Endothelial cell (in vitro differentiated cells): ENCODE results near the gene KLK15. TPM values are rescaled to one million over a fixed set of nuclear protein-coding genes. Genes with fewer than 3 reads are reported as not detected.

Source experiments
- DNase-seq: peaks from one replicate; pipeline ENCODE4 v3.0.0; 2021; ENCODE audit warnings: low spot score
- H3K27ac Mint-ChIP-seq: one replicate; pipeline ENCODE4 v1.8.0; 2021; ENCODE audit warnings: mixed read lengths, inconsistent platforms; ENCODE audit not compliant: unreplicated experiment
- H3K27me3 Mint-ChIP-seq: one replicate; pipeline ENCODE4 v1.8.0; 2021; ENCODE audit warnings: mild to moderate bottlenecking, moderate library complexity, mixed read lengths, inconsistent platforms; ENCODE audit not compliant: unreplicated experiment
- H3K36me3 Mint-ChIP-seq: one replicate; pipeline ENCODE4 v1.8.0; 2021; ENCODE audit warnings: mild to moderate bottlenecking, low read depth, mixed read lengths, inconsistent platforms; ENCODE audit not compliant: unreplicated experiment
- H3K4me1 Mint-ChIP-seq: one replicate; pipeline ENCODE4 v1.8.0; 2021; ENCODE audit warnings: mild to moderate bottlenecking, mixed read lengths, inconsistent platforms; ENCODE audit not compliant: unreplicated experiment
- H3K4me3 Mint-ChIP-seq: one replicate; pipeline ENCODE4 v1.8.0; 2021; ENCODE audit warnings: mild to moderate bottlenecking, mixed read lengths, inconsistent platforms; ENCODE audit not compliant: unreplicated experiment
- H3K9me3 Mint-ChIP-seq: one replicate; pipeline ENCODE4 v1.8.0; 2021; ENCODE audit warnings: mixed read lengths, inconsistent platforms; ENCODE audit not compliant: unreplicated experiment
- CTCF ChIP-seq: fragments of 200-600 bp; sonication (generic); IDR thresholded peaks from one replicate; pipeline ENCODE4 v1.5.0; 2021; ENCODE audit warnings: antibody characterized with exemption; ENCODE audit not compliant: unreplicated experiment
- total RNA-seq: library from RNA; stranded (reverse); fragmentation: NEBNext Ultra II Directional; extraction: Animal tissue kit (Norgen Biotek cat#: 25700); gene quantifications from one replicate; pipeline ENCODE4 v1.2.1, GENCODE V29; 2021; ENCODE audit not compliant: unreplicated experiment

Gene KLK15
- total RNA-seq, 1 donor from 2014 or later, result not detected

DNA sequence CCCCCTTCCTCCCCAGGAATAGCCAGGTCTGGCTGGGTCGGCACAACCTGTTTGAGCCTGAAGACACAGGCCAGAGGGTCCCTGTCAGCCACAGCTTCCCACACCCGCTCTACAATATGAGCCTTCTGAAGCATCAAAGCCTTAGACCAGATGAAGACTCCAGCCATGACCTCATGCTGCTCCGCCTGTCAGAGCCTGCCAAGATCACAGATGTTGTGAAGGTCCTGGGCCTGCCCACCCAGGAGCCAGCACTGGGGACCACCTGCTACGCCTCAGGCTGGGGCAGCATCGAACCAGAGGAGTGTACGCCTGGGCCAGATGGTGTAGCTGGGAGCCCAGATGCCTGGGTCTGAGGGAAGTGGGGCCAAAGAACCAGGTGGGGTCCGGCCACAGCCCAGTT lies 43.1 kb upstream of the KLK15 start:
- no peaks in the 10 kb centered on the region for H3K9me3 Mint-ChIP-seq

DNA sequence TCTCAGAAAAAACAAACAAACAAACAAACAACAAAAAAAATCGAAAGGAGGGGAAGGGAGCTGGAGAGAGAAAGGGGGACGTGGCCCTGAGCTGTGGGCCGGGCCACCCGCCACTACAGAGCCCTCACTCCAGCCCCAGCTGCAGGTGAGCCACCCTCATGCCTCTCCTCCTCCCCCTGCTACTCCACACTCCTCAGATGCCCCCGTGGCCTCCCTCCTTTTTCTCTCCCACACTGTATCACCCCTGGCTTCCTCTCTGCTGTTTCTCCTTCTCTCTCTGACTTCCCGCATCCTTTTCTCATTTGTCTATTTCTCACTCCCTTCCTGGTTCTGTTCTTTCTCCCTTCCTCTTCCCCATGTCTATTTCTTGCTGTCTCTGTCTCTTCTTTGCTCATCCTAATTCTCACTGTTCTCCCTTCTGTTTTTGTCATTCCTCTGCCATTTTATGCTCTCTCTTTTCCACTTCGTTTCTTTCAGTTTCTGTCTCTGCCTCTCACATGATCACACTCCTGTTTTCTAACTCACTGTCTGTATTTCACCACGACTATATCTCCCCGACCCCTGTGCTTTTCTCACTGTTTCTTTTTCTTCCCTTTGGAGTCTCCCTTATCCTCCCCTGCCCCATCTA lies 42.5 kb upstream of the KLK15 start:
- no peak for DNase-seq
- Mint-ChIP-seq H3K27ac (no peak overlapping the region), H3K36me3 (peaks cover 5% of the 10 kb centered on the region), H3K4me3 (no peak overlapping the region), H3K9me3 (no peaks in the 10 kb centered on the region), H3K27me3 (peaks cover 5% of the 10 kb centered on the region), H3K4me1 (no peaks in the 10 kb centered on the region)
- no peak for TF ChIP-seq CTCF

More for the DNA sequence above, 43.1 kb upstream of the KLK15 start:
- no peak overlapping the region for H3K4me3 Mint-ChIP-seq
- H3K27me3 Mint-ChIP-seq, result peaks cover 5% of the 10 kb centered on the region
- DNase-seq, result no peak
- no peak for TF ChIP-seq CTCF
- H3K27ac Mint-ChIP-seq, result no peak overlapping the region
- H3K4me1 Mint-ChIP-seq, result no peaks in the 10 kb centered on the region
- peaks cover 5% of the 10 kb centered on the region for H3K36me3 Mint-ChIP-seq

DNA sequence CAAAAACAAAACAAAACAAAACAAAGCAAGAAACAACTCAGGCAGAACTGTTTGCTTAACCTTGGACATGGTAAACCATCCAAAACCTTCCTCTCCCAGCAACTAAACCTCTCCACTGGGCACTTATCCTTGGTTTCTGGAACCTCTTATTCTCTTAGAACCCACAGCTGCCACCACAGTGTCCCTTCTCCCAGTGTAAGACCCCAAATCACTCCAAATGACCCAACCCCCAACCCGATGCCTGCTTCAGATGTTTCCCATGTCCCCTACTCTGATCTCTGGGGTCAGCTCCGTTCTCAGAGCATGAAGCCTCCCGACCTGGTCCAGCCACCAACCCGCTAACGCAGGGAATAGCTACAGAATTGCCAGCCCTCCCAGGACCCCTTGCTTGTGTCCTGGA lies 40.8 kb upstream of the KLK15 start:
- H3K4me3 Mint-ChIP-seq, result no peak overlapping the region
- peaks cover 5% of the 10 kb centered on the region for H3K36me3 Mint-ChIP-seq
- DNase-seq, result no peak
- no peak for TF ChIP-seq CTCF
- H3K4me1 Mint-ChIP-seq, result no peaks in the 10 kb centered on the region
- H3K9me3 Mint-ChIP-seq, result peaks cover under 1% of the 10 kb centered on the region
- H3K27me3 Mint-ChIP-seq, result peaks cover 1% of the 10 kb centered on the region
- H3K27ac Mint-ChIP-seq, result no peak overlapping the region

- no peak within 1 kb of the TSS for H3K4me3 Mint-ChIP-seq
- no peak within 1 kb of the TSS for H3K27ac Mint-ChIP-seq
- H3K36me3 Mint-ChIP-seq, result peaks cover 5% of the 10 kb centered on the region
- TF ChIP-seq CTCF, result no peak
- H3K9me3 Mint-ChIP-seq, result peaks cover 4% of the 10 kb centered on the region
- no peak for DNase-seq
- H3K27me3 Mint-ChIP-seq, result peaks cover 1% of the 10 kb centered on the region
- no peaks in the 10 kb centered on the region for H3K4me1 Mint-ChIP-seq
Measured at GRCh38 chr19:50873056-50873455, 39.7 kb upstream of the KLK15 start, which contains the start of gene KLK2. Gene KLK2, plus strand, starts transcription at chr19:50873439. Its CDS starts 35 bp downstream, at chr19:50873474.

DNA sequence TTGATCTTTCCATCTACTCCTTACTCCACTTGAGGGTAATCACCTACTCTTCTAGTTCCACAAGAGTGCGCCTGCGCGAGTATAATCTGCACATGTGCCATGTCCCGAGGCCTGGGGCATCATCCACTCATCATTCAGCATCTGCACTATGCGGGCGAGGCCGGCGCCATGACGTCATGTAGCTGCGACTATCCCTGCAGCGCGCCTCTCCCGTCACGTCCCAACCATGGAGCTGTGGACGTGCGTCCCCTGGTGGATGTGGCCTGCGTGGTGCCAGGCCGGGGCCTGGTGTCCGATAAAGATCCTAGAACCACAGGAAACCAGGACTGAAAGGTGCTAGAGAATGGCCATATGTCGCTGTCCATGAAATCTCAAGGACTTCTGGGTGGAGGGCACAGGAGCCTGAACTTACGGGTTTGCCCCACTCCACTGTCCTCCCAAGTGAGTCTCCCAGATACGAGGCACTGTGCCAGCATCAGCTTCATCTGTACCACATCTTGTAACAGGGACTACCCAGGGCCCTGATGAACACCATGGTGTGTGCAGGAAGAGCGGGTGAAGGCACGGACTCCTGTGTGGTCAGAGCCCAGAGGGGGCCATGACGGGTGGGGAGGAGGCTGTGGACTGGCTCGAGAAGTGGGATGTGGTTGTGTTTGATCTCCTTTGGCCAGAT lies 37.2 kb upstream of the KLK15 start:
- Mint-ChIP-seq H3K27ac (no peak overlapping the region), H3K9me3 (peaks cover 9% of the 10 kb centered on the region), H3K4me1 (no peaks in the 10 kb centered on the region), H3K4me3 (no peak overlapping the region), H3K27me3 (peaks cover 1% of the 10 kb centered on the region), H3K36me3 (peaks cover 5% of the 10 kb centered on the region)
- TF ChIP-seq CTCF, result no peak
- DNase-seq, result no peak
